HG03354 (cell line): ENCODE measurements around the gene DERA.
"Not testable (repeated sequence)": the region's sequence is repeated elsewhere in the genome, so short reads cannot be mapped to it uniquely, and the experiment has no call there.

Experiments used
- ATAC-seq: cut with Tn5 transposase; IDR thresholded peaks from one replicate; pipeline ENCODE4 v1.9.1; 2021; ENCODE audit warnings: mild to moderate bottlenecking; ENCODE audit not compliant: unreplicated experiment, poor library complexity, severe bottlenecking

The DERA gene

DNA sequence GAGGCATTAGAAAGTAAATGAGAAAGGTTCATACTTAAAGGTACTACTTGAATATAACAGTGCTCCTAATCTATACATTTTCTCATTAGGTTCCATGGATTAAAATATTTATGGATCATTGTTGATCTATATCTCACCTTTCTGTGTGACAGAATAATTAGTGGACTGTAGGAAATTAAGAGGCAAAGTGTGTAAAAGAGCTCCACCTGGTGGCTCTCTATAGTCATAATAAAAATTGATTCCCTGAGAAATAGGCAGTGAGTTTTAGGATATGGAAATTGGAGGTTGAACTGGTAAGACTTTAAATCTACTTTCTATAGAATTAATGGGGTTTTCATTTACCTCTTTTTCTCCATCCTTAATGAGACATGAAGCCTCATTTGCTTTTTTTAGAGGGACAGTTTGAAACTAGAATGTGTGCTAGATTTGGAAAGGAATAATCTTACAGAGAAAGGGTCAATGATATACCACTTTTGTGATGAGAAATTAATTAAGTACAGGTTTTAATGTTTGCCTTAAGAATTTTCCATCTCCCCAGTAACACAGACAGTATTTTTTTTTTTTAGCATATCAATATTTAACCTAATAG lies 11.8 kb upstream of the DERA start:
- ATAC-seq, result no peak

DNA sequence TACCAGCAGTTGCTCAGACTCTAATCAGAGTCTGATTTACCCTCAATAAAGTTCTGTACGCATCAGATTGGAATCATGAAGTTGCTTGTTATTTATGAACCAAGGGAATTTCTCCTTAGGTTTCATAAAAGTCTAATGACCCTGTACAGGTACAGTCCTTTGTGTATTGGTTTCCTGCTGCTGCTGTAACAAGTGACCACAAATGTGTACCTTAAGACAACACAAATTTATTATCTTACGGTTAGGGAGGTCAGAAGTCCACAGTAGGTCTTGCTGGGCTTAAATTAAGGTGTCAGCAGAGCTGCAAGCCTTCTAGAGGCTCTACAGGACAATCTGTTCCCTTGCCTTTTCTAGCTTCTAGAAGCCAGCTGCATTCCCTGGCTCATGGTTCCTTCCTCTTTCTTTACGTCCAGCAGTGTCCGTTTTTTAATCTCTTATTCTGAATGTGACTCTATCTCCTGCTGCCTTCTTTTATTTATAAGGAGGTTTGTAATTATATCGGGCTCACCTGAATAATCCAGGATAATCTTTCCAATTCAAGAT lies 6.7 kb upstream of the DERA start:
- no peak for ATAC-seq

DNA sequence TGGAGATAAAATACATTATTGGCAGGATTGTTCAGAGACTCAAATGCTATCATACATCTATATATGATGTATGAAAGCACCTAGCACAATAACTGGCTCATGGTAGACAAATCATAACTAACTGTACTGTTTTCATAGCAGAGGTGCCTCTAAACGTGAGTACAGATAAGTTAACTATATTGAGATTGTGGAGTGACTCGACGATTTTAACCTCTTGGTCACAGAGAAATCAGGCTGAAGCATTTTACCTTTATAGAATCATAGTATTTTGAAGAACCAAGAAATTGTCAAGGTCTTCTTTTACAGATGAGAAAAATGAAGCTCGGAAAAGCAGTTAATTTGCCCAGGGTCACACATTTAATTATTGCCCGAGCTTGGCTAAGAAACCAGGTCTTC lies 666 bp upstream of the DERA start:
- no peak for ATAC-seq

DNA sequence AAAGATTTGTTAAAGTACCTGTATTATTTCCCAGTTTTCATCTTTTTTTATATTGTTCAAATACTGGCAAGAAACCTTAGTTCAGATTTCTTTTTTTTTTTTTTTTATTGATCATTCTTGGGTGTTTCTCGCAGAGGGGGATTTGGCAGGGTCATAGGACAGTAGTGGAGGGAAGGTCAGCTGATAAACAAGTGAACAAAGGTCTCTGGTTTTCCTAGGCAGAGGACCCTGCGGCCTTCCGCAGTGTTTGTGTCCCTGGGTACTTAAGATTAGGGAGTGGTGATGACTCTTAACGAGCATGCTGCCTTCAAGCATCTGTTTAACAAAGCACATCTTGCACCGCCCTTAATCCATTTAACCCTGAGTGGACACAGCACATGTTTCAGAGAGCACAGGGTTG lies 799 bp downstream of the DERA start:
- ATAC-seq, result not testable (repeated sequence)

DNA sequence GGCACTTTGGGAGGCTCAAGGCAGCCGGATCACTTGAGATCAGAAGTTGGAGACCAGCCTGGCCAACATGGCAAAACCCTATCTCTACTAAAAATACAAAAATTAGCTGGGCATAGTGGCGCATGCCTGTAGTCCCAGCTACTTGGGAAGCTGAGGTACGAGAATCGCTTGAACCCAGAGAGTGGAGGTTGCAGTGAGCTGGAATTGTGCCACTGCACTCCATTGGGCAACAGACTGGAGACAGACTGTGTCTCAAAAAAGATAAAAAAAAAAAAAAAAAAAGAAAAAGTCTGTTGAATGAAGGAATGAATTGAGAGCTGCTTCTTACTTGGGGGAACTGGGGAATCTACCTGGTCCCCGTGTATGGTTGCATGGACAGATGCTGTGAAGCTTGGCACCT lies 3.0 kb downstream of the DERA start:
- not testable (repeated sequence) for ATAC-seq

DNA sequence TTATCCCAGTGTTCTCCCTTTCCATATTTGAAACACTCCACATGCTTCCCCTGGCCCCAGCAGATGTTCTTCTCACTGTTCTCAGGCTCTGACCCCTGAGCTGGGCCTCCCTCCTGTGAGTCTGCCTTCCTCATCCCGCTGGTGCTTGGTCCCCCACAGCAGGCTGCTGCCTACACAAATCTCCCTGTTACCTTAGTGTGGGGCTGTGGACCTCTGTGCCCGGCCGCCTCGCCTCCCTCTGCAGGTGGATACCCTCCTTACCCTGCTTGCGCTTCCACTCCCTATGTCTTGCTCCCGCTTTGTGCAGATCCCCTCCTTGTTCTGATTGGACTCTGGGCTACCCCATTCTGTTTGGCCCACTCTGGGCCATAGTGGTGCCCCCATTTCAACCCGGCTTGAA lies 6.9 kb downstream of the DERA start:
- no peak for ATAC-seq

DNA sequence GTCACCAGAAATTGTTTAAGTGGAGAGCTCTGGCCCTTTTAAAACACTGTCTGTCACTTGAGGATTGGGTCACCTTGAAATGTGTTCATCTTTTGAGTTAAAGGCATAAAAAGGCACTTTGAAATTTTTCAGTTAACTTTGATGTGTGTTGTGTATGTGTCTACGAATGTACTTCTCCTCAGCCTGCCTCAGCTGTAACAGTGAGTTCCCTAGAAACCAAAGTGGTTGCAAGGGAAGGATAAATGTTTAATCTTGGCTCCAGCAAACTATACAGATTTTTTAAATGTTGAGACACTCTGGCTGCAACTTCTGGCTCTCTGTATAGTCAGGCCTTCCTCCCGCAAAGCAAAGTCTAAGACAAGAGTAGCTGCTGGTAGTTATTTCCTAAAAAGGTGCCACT lies 8.3 kb downstream of the DERA start:
- no peak for ATAC-seq

DNA sequence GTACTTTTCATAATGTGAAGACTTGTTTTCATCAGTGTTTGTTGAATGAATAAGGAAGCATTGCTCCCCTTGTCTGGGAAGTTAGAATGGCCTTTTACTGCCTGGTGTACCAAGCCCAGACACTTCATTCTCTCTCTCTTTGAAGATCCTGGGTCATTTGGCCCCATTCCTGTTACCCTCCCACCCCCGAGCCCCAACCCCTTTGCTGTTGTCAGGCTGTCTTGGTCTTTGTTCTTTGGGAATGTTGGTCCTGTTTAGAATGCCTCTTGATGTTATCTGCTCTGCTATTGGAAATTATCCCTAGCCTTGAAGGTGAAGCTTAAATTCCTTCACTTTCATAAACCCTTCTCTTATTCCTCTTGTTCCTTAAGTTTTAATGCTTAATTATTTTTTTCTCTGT lies 13.8 kb downstream of the DERA start:
- ATAC-seq, result no peak

DNA sequence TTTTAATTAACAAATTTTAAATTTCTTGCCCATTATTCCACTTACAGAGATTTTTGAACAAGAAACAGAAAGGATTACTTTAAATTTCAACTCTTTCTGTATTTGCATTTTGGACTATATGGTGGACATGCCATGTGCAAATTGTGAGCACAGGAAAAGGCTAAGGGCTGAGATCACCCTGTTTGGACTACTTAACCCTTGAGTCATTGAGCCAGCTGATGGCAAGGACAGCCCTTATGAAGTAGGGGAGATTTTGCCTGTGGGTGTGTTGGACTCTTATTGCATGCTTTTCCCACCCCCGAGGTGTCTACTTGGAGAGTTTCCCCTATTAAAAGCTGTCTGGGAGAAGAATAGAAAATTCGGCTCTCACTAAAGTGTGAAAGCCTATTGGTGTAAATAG lies 17.2 kb downstream of the DERA start:
- no peak for ATAC-seq

DNA sequence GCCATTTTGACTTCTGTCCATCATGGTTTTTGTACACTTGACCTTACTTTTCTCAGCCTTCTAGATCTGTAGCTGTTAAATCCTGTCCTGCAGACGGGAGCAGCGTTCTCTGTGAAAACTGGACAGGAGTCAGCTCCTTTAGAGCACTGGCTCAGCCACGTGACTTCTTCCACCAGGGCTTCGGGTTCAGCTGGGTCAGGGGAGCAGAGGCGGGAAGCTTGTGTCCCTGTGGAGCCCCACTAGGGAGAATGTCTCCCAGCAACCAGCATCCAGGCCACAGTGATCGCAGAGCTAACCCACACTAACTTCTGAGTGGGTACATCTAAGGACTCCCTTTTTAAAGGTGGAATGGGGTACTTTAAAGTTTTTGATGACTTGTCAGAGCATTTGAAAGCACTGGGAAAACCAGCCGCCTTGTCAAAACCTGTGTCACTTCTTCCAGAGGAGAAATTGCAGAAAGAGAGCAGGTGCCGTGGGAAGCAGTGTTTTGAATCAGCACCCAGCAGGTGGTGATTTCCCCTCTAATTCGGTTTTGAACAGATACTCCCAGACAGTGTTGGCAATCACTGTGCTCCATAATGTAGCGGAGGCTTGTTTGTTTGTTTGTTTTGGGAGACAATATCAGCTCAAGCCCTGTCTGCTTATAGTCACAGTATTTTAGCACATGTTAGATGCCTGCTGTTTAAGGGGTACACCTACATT lies 17.9 kb downstream of the DERA start:
- ATAC-seq, result no peak

DNA sequence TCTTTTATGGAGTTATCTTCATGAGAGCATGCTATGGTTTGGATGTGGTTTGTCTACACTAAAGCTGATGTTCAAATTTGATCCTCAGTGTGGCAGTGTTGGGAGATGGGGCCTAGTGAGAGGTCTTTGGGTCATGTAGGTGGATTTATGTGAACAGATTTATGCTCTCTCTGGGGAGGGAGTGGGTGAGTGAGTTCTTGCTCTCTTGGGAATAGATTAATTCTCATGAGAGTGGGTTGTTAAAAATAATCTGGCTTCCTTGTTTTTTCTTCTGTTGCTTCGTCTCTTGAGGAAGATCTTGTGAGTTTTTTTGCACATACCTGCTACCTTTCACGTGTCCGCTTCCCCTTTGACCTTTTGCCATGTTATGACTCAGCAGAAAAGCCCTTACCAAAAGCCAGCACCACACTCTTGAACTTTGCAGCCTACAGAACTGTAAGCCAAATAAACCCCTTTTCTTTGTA lies 20.5 kb downstream of the DERA start:
- ATAC-seq, result peak; percentile 74

DNA sequence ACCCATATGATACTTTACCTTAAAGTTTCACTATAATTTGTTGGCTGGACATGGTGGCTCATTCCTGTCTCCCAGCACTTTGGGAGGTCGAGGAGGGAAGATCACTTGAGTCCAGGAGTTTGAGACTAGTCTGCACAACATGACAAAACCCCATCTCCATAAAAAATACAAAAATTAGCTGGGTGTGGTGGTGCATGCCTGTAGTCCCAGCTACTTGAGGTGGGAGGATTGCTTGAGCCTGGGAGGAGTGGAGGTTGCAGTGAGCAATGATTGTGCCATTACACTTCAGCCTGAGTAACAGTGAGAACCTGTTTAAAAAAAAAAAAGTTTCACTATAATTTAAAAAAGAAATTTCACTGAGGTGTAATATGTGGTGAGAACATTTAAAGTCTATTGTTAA lies 21.2 kb downstream of the DERA start:
- no peak for ATAC-seq

DNA sequence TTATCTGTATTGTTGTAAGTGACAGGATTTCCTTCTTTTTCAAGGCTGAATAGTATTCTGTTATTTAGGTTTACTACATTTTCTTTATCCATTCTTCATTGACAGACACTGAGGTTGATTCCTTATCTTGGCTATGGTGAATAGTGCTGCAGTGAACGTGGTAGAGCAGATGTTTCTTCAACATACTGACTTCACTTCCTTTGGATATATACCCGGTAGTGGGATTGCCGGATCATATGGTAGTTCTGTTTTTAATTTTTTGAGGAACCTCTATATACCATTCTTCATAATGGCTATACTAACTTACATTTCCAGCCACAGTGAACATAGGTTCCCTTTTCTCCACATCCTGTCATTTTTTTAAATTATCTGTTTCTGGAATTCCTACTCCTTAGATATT lies 21.8 kb downstream of the DERA start:
- no peak for ATAC-seq

DNA sequence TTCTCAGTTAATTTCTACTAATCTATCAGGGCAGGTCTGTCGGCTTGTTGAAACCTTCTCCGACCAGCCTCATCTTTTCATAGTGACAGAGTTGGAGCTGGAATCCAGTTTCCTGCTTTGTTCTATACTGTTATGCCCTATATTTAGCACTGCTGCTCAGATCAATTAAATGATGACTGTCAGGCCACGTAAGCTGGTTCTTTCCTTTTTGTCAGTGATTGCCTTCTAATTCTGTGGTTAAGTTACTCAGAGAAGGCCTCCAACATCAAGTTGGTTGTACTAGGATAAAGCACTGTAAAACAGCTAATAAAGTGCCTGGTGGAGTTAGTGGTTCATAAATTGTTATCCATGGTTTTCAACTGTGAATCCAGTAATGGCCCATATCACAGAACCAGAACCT lies 22.6 kb downstream of the DERA start:
- ATAC-seq, result no peak

DNA sequence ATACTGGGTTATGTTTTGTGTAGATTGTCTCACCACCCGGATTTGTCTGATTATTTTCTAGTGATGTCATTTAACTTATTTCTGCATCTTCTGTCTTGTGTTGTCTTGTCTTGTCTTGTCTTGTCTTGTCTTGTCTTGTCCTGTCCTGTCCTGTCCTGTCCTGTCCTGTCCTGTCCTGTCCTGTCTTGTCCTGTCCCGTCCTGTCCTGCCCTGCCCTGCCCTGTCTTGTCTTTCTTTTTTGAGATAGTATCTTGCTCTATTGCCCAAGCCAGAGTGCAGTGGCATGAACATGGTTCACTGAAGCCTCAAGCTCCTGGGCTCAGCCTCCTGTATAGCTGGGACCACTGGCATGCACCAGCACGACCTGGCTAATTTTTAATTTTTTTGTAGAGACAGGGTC lies 25.6 kb downstream of the DERA start:
- ATAC-seq, result no peak

DNA sequence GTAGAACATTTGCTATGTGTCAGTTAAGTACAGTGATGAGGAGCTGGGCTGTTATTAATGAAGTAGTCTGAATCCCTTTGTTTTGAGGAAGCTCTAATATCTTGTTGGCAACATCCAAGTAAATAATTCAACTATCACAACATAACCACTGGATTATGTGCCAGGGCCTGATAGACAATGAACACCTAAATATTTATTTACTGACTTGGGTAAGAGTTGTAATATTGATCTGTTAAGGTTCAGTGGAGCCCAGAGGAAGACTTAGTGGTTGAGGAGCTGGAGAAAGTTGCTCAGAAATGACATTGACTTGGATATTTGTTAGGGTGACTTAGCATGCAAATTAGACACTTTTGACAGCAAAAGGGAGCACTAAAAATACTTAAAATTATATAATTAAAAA lies 26.8 kb downstream of the DERA start:
- no peak for ATAC-seq

DNA sequence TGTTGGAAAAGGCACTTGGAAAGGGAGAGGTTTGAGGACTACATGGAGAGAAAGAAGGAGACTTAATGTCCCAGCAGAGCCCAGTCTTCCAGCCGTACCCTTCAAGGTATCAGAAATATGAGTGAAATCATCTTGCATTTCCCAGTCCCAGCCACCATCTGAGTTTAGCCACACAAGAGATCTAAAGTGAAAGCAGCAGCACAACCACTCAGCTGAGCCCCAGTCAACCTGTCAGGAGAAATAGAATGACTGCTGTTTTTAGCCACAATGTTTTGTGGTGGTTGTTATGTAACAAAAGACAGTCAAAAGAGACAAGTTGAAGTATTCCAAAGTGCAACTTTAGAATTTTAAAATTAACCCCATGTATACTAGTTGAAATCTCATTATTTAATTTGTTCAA lies 28.0 kb downstream of the DERA start:
- no peak for ATAC-seq

DNA sequence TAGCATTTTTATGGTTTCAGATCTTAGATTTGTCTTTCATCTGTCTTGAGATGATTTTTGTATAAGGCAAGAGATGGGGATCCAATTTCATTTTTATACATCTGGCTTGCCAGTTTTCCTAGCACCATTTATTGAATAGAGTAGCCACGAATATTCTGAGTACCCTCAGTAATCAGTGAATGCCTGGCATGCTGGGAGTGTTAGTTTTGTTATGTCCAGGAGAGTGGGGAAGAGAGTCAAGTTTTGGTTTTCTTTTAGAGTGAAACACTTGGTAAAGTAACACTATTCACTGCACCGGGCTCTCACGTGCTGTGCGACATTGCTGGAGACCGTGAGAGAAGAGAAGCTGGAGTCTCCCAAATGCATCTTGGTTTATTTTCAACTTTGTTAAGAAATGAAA lies 31.3 kb downstream of the DERA start:
- ATAC-seq, result no peak

DNA sequence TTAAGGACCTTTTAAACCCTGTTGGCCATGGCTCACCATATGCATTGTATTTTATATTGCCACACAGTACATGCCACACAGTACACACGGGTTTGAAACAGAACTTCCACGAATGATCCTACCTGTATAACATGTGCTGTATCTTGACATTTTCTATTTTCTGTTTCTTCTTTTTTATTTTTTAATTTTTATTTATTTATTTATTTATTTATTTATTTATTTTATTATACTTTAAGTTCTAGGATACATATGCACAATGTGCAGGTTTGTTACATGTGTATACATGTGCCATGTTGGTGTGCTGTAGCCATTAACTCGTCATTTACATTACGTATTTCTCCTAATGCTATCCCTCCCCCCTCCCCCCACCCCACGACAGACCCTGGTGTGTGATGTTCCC lies 32.4 kb downstream of the DERA start:
- ATAC-seq, result not testable (repeated sequence)

DNA sequence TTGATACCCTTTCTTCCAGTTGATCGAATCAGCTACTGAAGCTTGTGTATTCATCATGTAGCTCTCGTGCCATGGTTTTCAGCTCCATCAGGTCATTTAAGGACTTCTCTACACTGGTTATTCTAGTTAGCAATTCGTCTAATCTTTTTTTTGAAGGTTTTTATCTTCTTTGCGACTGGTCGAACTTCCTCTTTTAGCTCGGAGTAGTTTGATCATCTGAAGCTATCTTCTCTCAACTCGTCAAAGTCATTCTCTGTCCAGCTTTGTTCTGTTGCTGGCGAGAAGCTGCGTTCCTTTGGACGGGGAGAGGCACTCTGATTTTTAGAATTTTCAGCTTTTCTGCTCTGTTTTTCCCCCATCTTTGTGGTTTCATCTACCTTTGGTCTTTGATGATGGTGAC lies 37.3 kb downstream of the DERA start:
- ATAC-seq, result not testable (repeated sequence)

DNA sequence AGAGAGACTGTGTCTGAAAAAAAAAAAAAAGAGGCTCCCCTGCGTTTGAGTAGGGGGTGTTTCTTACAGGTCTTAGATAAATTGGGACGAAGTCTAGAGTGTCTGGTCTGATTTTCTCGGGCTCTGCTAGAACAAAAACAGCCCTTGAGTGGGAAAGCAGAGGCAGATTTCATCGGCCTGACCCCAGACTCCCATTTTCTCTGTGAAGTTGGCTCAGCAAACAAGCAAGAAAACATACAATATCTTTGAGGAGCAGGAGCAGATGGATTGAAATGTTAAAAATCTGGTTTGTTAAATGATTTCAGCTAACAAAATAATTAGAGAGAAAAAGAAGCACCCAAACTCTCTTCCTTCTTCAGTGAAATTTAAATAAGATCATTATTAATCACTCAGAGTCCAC lies 44.1 kb downstream of the DERA start:
- no peak for ATAC-seq

DNA sequence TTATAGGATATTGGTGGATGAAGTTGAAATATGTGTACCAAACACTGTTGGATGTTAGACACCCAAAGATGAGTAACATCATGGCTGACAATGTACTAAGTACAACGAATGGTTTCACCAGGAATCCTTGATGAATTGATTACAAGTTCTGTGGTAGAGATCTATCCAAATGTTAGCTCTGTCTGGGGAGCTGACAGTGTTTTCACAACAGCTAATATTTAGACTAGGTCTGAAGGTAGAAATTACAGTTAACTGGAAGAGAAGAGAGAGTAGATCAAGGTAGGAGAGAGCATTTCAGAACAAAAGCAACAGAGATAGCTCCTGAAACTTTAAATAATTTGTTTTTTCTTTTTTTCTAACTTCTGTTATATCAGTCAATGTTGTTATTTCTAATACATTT lies 44.9 kb downstream of the DERA start:
- ATAC-seq, result no peak
